Right lobe of liver (tissue), 4 donors: ENCODE data around the gene KDM8.

Experiments
- POLR2A ChIP-seq: fragments of 450-650 bp; IDR thresholded peaks from one replicate; pipeline ENCODE4 v1.6.1; 2017; ENCODE audit warnings: antibody characterized with exemption, mild to moderate bottlenecking
- TF ChIP-seq, protein P1 (sequence below), 4 donors: fragments of 200-600 bp in 3 of 4; fragments of 450-650 bp in 1 of 4; IDR thresholded peaks; one replicate each; pipeline versions ENCODE4 v1.5.1 to v1.8.0; 2016 to 2022; ENCODE audit warnings: antibody characterized with exemption in 4 of 4, mild to moderate bottlenecking in 2 of 4
- donor health status: DM: no; HTN: no; CAD: no.
- donor health status: DM: no; HTN: no; CAD: no.
- donor health status: DM: no; HTN: yes; CAD: no.

DNA sequence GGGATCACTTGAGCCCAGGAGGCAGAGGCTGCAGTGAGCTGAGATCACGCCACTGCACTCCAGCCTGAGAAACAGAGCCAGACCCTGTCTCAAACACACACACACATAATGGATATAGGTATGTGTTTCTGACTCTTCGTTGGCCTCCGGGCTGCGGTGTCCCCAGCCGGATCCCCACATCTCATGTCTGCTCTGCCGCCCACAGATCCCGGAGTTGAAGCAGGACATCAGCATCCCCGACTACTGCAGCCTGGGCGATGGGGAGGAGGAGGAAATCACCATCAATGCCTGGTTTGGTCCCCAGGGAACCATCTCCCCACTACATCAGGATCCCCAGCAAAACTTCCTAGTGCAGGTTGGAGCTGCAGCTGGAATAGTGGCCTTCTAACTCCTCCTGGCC lies 15.4 kb downstream of the KDM8 start:
- TF ChIP-seq, protein P1, sequence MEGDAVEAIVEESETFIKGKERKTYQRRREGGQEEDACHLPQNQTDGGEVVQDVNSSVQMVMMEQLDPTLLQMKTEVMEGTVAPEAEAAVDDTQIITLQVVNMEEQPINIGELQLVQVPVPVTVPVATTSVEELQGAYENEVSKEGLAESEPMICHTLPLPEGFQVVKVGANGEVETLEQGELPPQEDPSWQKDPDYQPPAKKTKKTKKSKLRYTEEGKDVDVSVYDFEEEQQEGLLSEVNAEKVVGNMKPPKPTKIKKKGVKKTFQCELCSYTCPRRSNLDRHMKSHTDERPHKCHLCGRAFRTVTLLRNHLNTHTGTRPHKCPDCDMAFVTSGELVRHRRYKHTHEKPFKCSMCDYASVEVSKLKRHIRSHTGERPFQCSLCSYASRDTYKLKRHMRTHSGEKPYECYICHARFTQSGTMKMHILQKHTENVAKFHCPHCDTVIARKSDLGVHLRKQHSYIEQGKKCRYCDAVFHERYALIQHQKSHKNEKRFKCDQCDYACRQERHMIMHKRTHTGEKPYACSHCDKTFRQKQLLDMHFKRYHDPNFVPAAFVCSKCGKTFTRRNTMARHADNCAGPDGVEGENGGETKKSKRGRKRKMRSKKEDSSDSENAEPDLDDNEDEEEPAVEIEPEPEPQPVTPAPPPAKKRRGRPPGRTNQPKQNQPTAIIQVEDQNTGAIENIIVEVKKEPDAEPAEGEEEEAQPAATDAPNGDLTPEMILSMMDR (IDR thresholded peaks at IDR 0.05), result no peak
- no peak for TF ChIP-seq POLR2A
